Nasal cavity respiratory epithelium epithelial cell of viscerocranial mucosa (primary cell): ENCODE data around the gene OR52E1. TPM values are rescaled to one million over a fixed set of nuclear protein-coding genes. Genes with fewer than 3 reads are reported as not detected.

Experiments used
- total RNA-seq: library from RNA; depleted of rRNA; stranded (reverse); fragments of >200 nt; gene quantifications from 2 replicates; pipeline ENCODE4 v1.2.3, GENCODE V29; 2014

OR52E1 gene
- not detected in 2 replicates for total RNA-seq

GRCh38 chr11:5069272-5069671 is at the start of gene OR52E1:
Gene OR52E1 (plus strand): TSS chr11:5069572.

GRCh38 chr11:5046226-5046625 is 23.1 kb upstream of the OR52E1 start, which contains the start of gene OR52J3:
Gene OR52J3 (plus strand): TSS chr11:5046526. CDS start chr11:5046526, 0 bp downstream.

GRCh38 chr11:5059391-5059790 is 10.0 kb upstream of the OR52E1 start, which contains the start of gene OR52E2:
Gene OR52E2 (minus strand): TSS chr11:5059627. CDS start chr11:5059627, 0 bp downstream.

Other genes starting within 250 kb of the OR52E1 start
- not detected in 2 replicates for gene OR51F2, start 248.3 kb upstream of the OR52E1 start, total RNA-seq
- gene OR51S1, start 220.4 kb upstream of the OR52E1 start, total RNA-seq: not detected in 2 replicates
- not detected in 2 replicates for gene OR51T1, start 187.7 kb upstream of the OR52E1 start, total RNA-seq
- not detected in 2 replicates for gene OR51A7, start 165.8 kb upstream of the OR52E1 start, total RNA-seq
- gene OR51G2, start 150.2 kb upstream of the OR52E1 start, total RNA-seq: not detected in 2 replicates
- gene OR51G1, start 145.2 kb upstream of the OR52E1 start, total RNA-seq: not detected in 2 replicates
- gene OR51A4, start 122.0 kb upstream of the OR52E1 start, total RNA-seq: not detected in 2 replicates
- gene OR51A2, start 113.9 kb upstream of the OR52E1 start, total RNA-seq: not detected in 2 replicates
- gene OR51L1, start 74.7 kb upstream of the OR52E1 start, total RNA-seq: not detected in 2 replicates
- not detected in 2 replicates for gene OR52J3, start 23.0 kb upstream of the OR52E1 start, total RNA-seq
- gene OR52E2, start 9.9 kb upstream of the OR52E1 start, total RNA-seq: not detected in 2 replicates
- not detected in 2 replicates for gene OR52A5, start 68.8 kb downstream of the OR52E1 start, total RNA-seq
- gene OR52A1, start 85.2 kb downstream of the OR52E1 start, total RNA-seq: not detected in 2 replicates
- not detected in 2 replicates for gene OR51V1, start 131.1 kb downstream of the OR52E1 start, total RNA-seq
- gene HBB, start 157.5 kb downstream of the OR52E1 start, total RNA-seq: not detected in 2 replicates
- not detected in 2 replicates for gene HBD, start 164.9 kb downstream of the OR52E1 start, total RNA-seq
- not detected in 2 replicates for gene HBG1, start 180.3 kb downstream of the OR52E1 start, total RNA-seq
- not detected in 2 replicates for gene HBG2, start 185.2 kb downstream of the OR52E1 start, total RNA-seq
- not detected in 2 replicates for gene HBE1, start 200.4 kb downstream of the OR52E1 start, total RNA-seq
- gene OR51B4, start 232.4 kb downstream of the OR52E1 start, total RNA-seq: not detected in 2 replicates